Measurements from ENCODE around the gene FAM13C. TPM values are rescaled to one million over a fixed set of nuclear protein-coding genes. Genes with fewer than 3 reads are reported as not detected.

FAM13C gene
- total and polyA plus RNA-seq, 9 donors = 18.0 to 40.7 (median 31.9) TPM

- peaks cover 14% of the 10 kb centered on the region for H3K4me1 ChIP-seq (ENCODE audit: control insufficient read depth, insufficient read depth, low read length)
These were observed 38.4 kb downstream of the FAM13C start for GRCh38 chr10:59323831-59324401.

GRCh38 chr10:59323036-59323459, 39.3 kb downstream of the FAM13C start:
- peak; percentile 74 for DNase-seq
- Histone ChIP-seq H3K27ac (ENCODE audit: low read length) (peak overlapping the region; percentile 60), H3K4me3 (ENCODE audit: low read length) (no peak overlapping the region), H3K36me3 (ENCODE audit: control insufficient read depth, insufficient read depth, low read length) (peaks cover 19% of the 10 kb centered on the region), H3K9me3 (replicated peaks; ENCODE audit: control insufficient read depth, low read depth, low read length) (peaks cover 3% of the 10 kb centered on the region), H3K27me3 (ENCODE audit: control insufficient read depth, insufficient read depth, low read length) (no peaks in the 10 kb centered on the region), H3K4me1 (ENCODE audit: control insufficient read depth, insufficient read depth, low read length) (peaks cover 14% of the 10 kb centered on the region)
- WGBS (ENCODE audit: insufficient coverage) = 88% methylated on average over 1 of the region's 2 CpGs

More at GRCh38 chr10:59323831-59324401, 38.4 kb downstream of the FAM13C start:
- DNase-seq = no peak
- Histone ChIP-seq H3K27ac (ENCODE audit: low read length) (no peak overlapping the region), H3K4me3 (ENCODE audit: low read length) (no peak overlapping the region), H3K9me3 (replicated peaks; ENCODE audit: control insufficient read depth, low read depth, low read length) (peaks cover 3% of the 10 kb centered on the region), H3K36me3 (ENCODE audit: control insufficient read depth, insufficient read depth, low read length) (peaks cover 19% of the 10 kb centered on the region), H3K27me3 (ENCODE audit: control insufficient read depth, insufficient read depth, low read length) (no peaks in the 10 kb centered on the region)
- 100% methylated on average over 1 of the region's 2 CpGs for WGBS (ENCODE audit: insufficient coverage)

DNA sequence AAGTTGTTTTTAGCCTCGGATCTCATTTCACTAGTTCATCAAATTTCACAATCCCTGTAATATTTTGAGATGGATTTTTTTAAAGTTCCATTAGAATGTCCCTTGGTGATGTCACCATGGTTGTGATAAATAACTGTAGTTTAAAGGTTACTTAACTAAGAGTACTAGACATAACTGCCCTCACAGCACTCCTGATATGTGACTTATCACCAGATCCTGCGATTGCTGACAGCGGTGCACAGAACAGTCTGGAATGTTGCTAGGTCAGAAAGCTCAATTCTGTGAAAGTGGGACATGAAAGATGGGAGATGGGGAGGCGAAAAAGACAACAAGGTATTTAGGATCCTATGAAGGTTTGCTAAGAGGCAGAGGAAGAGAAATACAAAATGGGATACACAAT, 40.2 kb downstream of the FAM13C start:
- H3K4me1 ChIP-seq (ENCODE audit: control insufficient read depth, insufficient read depth, low read length) = peaks cover 14% of the 10 kb centered on the region
- no peak for DNase-seq
- peaks cover 3% of the 10 kb centered on the region for H3K9me3 ChIP-seq (replicated peaks; ENCODE audit: control insufficient read depth, low read depth, low read length)
- H3K36me3 ChIP-seq (ENCODE audit: control insufficient read depth, insufficient read depth, low read length) = peaks cover 19% of the 10 kb centered on the region
- H3K4me3 ChIP-seq (ENCODE audit: low read length) = no peak overlapping the region
- H3K27me3 ChIP-seq (ENCODE audit: control insufficient read depth, insufficient read depth, low read length) = no peaks in the 10 kb centered on the region
- H3K27ac ChIP-seq (ENCODE audit: low read length) = no peak overlapping the region
- WGBS (ENCODE audit: insufficient coverage) = 88% methylated on average over 3 of the region's 4 CpGs

DNA sequence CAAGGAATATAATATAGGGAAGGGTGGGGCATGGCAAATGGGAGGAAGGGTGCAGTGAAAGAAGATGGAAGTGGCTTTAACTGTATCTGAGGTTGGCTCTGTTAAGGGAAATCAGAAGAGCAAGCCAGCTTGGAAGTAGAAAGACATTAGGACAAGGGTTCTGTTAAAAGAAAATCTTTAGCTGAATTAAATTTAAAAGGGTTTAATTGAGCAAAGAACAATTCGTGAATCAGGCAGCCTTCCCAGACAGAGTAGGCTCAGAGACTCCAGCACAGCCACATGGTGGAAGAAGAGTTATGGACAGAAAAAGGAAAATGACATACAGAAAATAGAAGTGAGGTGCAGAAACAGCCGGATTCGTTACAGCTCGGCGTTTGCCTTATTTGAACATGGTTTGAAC, 42.0 kb downstream of the FAM13C start:
- DNase-seq = no peak
- H3K9me3 ChIP-seq (replicated peaks; ENCODE audit: control insufficient read depth, low read depth, low read length) = peaks cover 3% of the 10 kb centered on the region
- 100% methylated on average over 5 of the region's 5 CpGs for WGBS (ENCODE audit: insufficient coverage)
- no peak overlapping the region for H3K27ac ChIP-seq (ENCODE audit: low read length)
- peaks cover 19% of the 10 kb centered on the region for H3K36me3 ChIP-seq (ENCODE audit: control insufficient read depth, insufficient read depth, low read length)
- no peaks in the 10 kb centered on the region for H3K27me3 ChIP-seq (ENCODE audit: control insufficient read depth, insufficient read depth, low read length)
- peaks cover 16% of the 10 kb centered on the region for H3K4me1 ChIP-seq (ENCODE audit: control insufficient read depth, insufficient read depth, low read length)
- H3K4me3 ChIP-seq (ENCODE audit: low read length) = no peak overlapping the region

GRCh38 chr10:59319854-59320253, 42.5 kb downstream of the FAM13C start:
- H3K9me3 ChIP-seq (replicated peaks; ENCODE audit: control insufficient read depth, low read depth, low read length) = peaks cover 3% of the 10 kb centered on the region
- H3K36me3 ChIP-seq (ENCODE audit: control insufficient read depth, insufficient read depth, low read length) = peaks cover 19% of the 10 kb centered on the region
- H3K4me3 ChIP-seq (ENCODE audit: low read length) = no peak overlapping the region
- no peak for DNase-seq
- peaks cover 17% of the 10 kb centered on the region for H3K4me1 ChIP-seq (ENCODE audit: control insufficient read depth, insufficient read depth, low read length)
- H3K27me3 ChIP-seq (ENCODE audit: control insufficient read depth, insufficient read depth, low read length) = no peaks in the 10 kb centered on the region
- H3K27ac ChIP-seq (ENCODE audit: low read length) = no peak overlapping the region

- no peaks in the 10 kb centered on the region for H3K9me3 ChIP-seq (replicated peaks; ENCODE audit: control insufficient read depth, low read depth, low read length)
- no CpG with 5 or more reads among the region's 2 CpGs for WGBS (ENCODE audit: insufficient coverage)
- no peak overlapping the region for H3K27ac ChIP-seq (ENCODE audit: low read length)
- H3K27me3 ChIP-seq (ENCODE audit: control insufficient read depth, insufficient read depth, low read length) = no peaks in the 10 kb centered on the region
- no peak overlapping the region for H3K4me3 ChIP-seq (ENCODE audit: low read length)
- peaks cover 5% of the 10 kb centered on the region for H3K36me3 ChIP-seq (ENCODE audit: control insufficient read depth, insufficient read depth, low read length)
- H3K4me1 ChIP-seq (ENCODE audit: control insufficient read depth, insufficient read depth, low read length) = peaks cover 13% of the 10 kb centered on the region
- DNase-seq = no peak
These were observed 45.3 kb downstream of the FAM13C start for GRCh38 chr10:59317066-59317465.

DNA sequence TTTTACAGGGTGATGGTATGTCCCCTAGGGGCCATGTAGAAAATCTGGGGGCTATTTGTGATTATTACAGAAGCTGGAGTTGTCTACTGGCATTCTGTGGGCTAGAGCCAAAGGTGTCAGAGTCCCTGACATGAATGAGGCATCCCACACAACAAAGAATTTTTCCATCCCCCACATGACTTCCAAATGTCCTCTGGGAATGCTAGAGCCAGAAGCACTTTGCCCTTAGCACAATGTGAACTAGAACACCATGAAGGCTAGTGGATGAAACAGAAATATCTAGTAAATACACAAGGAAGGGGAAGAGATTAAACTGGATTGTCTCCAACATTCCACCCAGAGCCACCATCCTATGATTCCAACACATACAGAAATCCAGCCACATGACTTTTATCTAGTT, 46.9 kb downstream of the FAM13C start:
- Histone ChIP-seq H3K9me3 (replicated peaks; ENCODE audit: control insufficient read depth, low read depth, low read length) (no peaks in the 10 kb centered on the region), H3K36me3 (ENCODE audit: control insufficient read depth, insufficient read depth, low read length) (no peaks in the 10 kb centered on the region), H3K4me3 (ENCODE audit: low read length) (no peak overlapping the region), H3K4me1 (ENCODE audit: control insufficient read depth, insufficient read depth, low read length) (peaks cover 23% of the 10 kb centered on the region), H3K27ac (ENCODE audit: low read length) (peak overlapping the region; percentile 24), H3K27me3 (ENCODE audit: control insufficient read depth, insufficient read depth, low read length) (no peaks in the 10 kb centered on the region)
- DNase-seq = peak; percentile 33

GRCh38 chr10:59314268-59314667, 48.1 kb downstream of the FAM13C start:
- DNase-seq = peak; percentile 93
- Histone ChIP-seq H3K4me3 (ENCODE audit: low read length) (no peak overlapping the region), H3K27me3 (ENCODE audit: control insufficient read depth, insufficient read depth, low read length) (no peaks in the 10 kb centered on the region), H3K27ac (ENCODE audit: low read length) (peak overlapping the region; percentile 31), H3K36me3 (ENCODE audit: control insufficient read depth, insufficient read depth, low read length) (no peaks in the 10 kb centered on the region), H3K4me1 (ENCODE audit: control insufficient read depth, insufficient read depth, low read length) (peaks cover 21% of the 10 kb centered on the region), H3K9me3 (replicated peaks; ENCODE audit: control insufficient read depth, low read depth, low read length) (no peaks in the 10 kb centered on the region)
- WGBS (ENCODE audit: insufficient coverage) = no CpG with 5 or more reads among the region's 2 CpGs

- Histone ChIP-seq H3K36me3 (ENCODE audit: control insufficient read depth, insufficient read depth, low read length) (no peaks in the 10 kb centered on the region), H3K27ac (ENCODE audit: low read length) (no peak overlapping the region)
- 75% methylated on average over 1 of the region's 2 CpGs for WGBS (ENCODE audit: insufficient coverage)
These were observed 50.1 kb downstream of the FAM13C start for GRCh38 chr10:59312247-59312646.

GRCh38 chr10:59311025-59311424, 51.3 kb downstream of the FAM13C start:
- Histone ChIP-seq H3K27me3 (ENCODE audit: control insufficient read depth, insufficient read depth, low read length) (no peaks in the 10 kb centered on the region), H3K9me3 (replicated peaks; ENCODE audit: control insufficient read depth, low read depth, low read length) (no peaks in the 10 kb centered on the region), H3K27ac (ENCODE audit: low read length) (peak overlapping the region; percentile 67), H3K36me3 (ENCODE audit: control insufficient read depth, insufficient read depth, low read length) (no peaks in the 10 kb centered on the region), H3K4me1 (ENCODE audit: control insufficient read depth, insufficient read depth, low read length) (peaks cover 21% of the 10 kb centered on the region), H3K4me3 (ENCODE audit: low read length) (no peak overlapping the region)
- no peak for DNase-seq

More at GRCh38 chr10:59312247-59312646, 50.1 kb downstream of the FAM13C start:
- Histone ChIP-seq H3K27me3 (ENCODE audit: control insufficient read depth, insufficient read depth, low read length) (no peaks in the 10 kb centered on the region), H3K4me1 (ENCODE audit: control insufficient read depth, insufficient read depth, low read length) (peaks cover 21% of the 10 kb centered on the region), H3K9me3 (replicated peaks; ENCODE audit: control insufficient read depth, low read depth, low read length) (no peaks in the 10 kb centered on the region), H3K4me3 (ENCODE audit: low read length) (no peak overlapping the region)
- DNase-seq = no peak

DNA sequence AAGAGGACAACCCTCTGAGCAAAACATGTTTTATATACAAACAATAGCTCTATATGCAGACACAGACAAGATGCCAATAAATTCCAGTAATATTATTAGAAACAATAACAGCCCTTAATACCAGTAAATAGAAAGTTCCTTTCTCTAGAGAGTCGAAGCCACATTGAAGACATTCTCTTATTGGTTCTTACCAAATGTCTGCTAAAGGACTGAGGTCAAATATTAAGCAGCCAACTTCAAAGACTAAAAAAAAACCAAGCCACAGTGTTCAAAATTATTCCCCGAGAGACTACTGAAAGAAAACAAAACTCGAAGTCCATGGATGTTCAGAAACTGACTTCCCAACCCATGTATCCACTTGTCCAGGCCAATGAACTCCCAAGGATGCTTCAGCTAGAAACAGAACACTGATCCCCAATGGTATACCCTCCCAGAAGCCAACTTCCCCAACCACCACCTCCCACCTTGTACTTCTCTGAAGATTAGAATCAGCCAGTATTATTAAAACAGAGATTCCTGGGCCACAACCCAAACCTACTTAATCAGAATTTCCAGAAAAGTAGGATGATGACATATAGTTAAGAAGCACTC, 51.9 kb downstream of the FAM13C start:
- Histone ChIP-seq H3K4me1 (ENCODE audit: control insufficient read depth, insufficient read depth, low read length) (peaks cover 20% of the 10 kb centered on the region), H3K27ac (ENCODE audit: low read length) (peak overlapping the region; percentile 67), H3K36me3 (ENCODE audit: control insufficient read depth, insufficient read depth, low read length) (no peaks in the 10 kb centered on the region), H3K4me3 (ENCODE audit: low read length) (no peak overlapping the region), H3K27me3 (ENCODE audit: control insufficient read depth, insufficient read depth, low read length) (no peaks in the 10 kb centered on the region), H3K9me3 (replicated peaks; ENCODE audit: control insufficient read depth, low read depth, low read length) (no peaks in the 10 kb centered on the region)
- 46% methylated on average over 2 of the region's 3 CpGs for WGBS (ENCODE audit: insufficient coverage)
- DNase-seq = peak; percentile 40

Data from muscle of leg (tissue), 11 donors.